OCI-LY1 (cell line): Measurements from ENCODE around the gene EVI2B.

Source experiments
- H2AFZ ChIP-seq: fragments of 200-600 bp; sonication (generic), shearing (Covaris generic); 2 replicates; pipeline ENCODE4 v1.6.0; 2014; ENCODE audit warnings: antibody characterized with exemption, mild to moderate bottlenecking, low read length
- H3F3A ChIP-seq: fragments of 200-600 bp; sonication (generic), shearing (Covaris generic); 2 replicates; pipeline ENCODE4 v1.6.0; 2014; ENCODE audit warnings: mild to moderate bottlenecking, antibody characterized with exemption, low read length, moderate library complexity; ENCODE audit not compliant: insufficient read depth
- H3K27ac ChIP-seq: fragments of 200-600 bp; sonication (generic); 2 replicates; pipeline ENCODE4 v1.5.1; 2014; ENCODE audit warnings: low read length, mixed run types, mild to moderate bottlenecking, low read depth; ENCODE audit not compliant: poor library complexity, severe bottlenecking
- H3K27me3 ChIP-seq: fragments of 200-600 bp; sonication (generic); 2 replicates; pipeline ENCODE4 v1.6.0; 2014; ENCODE audit warnings: antibody characterized with exemption, mild to moderate bottlenecking, low read length, moderate library complexity; ENCODE audit not compliant: insufficient read depth
- H3K36me3 ChIP-seq: fragments of 200-600 bp; sonication (generic); 2 replicates; pipeline ENCODE4 v1.6.1; 2014; ENCODE audit warnings: mild to moderate bottlenecking, antibody characterized with exemption, low read length, moderate library complexity, mixed read lengths; ENCODE audit not compliant: insufficient read depth
- H3K4me1 ChIP-seq: fragments of 200-600 bp; sonication (generic); 2 replicates; pipeline ENCODE4 v1.5.1; 2014; ENCODE audit warnings: mild to moderate bottlenecking, low read length, moderate library complexity; ENCODE audit not compliant: insufficient read depth, severe bottlenecking
- H3K4me2 ChIP-seq: fragments of 200-600 bp; sonication (generic), shearing (Covaris generic); 2 replicates; pipeline ENCODE4 v1.6.1; 2014; ENCODE audit warnings: low read length
- H3K4me3 ChIP-seq: fragments of 200-600 bp; sonication (generic); 2 replicates; pipeline ENCODE4 v1.5.1; 2014; ENCODE audit warnings: low read length, low read depth, mild to moderate bottlenecking, mixed read lengths; ENCODE audit not compliant: poor library complexity, severe bottlenecking
- H3K79me2 ChIP-seq: fragments of 200-600 bp; shearing (Covaris generic); 2 replicates; pipeline ENCODE4 v1.6.1; 2016; ENCODE audit warnings: mixed run types, low read length, mixed read lengths; ENCODE audit not compliant: insufficient read depth
- H3K9ac ChIP-seq: fragments of 200-600 bp; sonication (generic), shearing (Covaris generic); 2 replicates; pipeline ENCODE4 v1.6.1; 2014; ENCODE audit warnings: mild to moderate bottlenecking, low read length, mixed read lengths
- H3K9me2 ChIP-seq: fragments of 200-600 bp; sonication (generic), shearing (Covaris generic); 2 replicates; pipeline ENCODE4 v1.6.1; 2014; ENCODE audit warnings: low read depth, mild to moderate bottlenecking, low read length, mixed read lengths
- H3K9me3 ChIP-seq: fragments of 200-600 bp; shearing (Covaris generic); 2 replicates; pipeline ENCODE4 v1.6.1; 2014; ENCODE audit warnings: low read length, mixed read lengths
- H4K20me1 ChIP-seq: fragments of 200-600 bp; sonication (generic), shearing (Covaris generic); 2 replicates; pipeline ENCODE4 v1.6.0; 2016; ENCODE audit warnings: mild to moderate bottlenecking, low read length; ENCODE audit not compliant: insufficient read depth
- CTCF ChIP-seq: fragments of 200-600 bp; sonication (generic), shearing (Covaris generic); IDR thresholded peaks from 2 replicates; pipeline ENCODE4 v1.5.1; 2017; ENCODE audit warnings: mild to moderate bottlenecking, antibody characterized with exemption, low read length, moderate library complexity, mixed read lengths
- EZH2 ChIP-seq: fragments of 200-600 bp; sonication (generic), shearing (Covaris generic); IDR thresholded peaks from 2 replicates; pipeline ENCODE4 v1.8.0; 2017; ENCODE audit warnings: borderline replicate concordance, mixed run types, mild to moderate bottlenecking, antibody characterized with exemption, low read length, moderate library complexity, mixed read lengths

The EVI2B gene

GRCh38 chr17:31261601-31262000 is 52.3 kb downstream of the EVI2B start:
- Histone ChIP-seq H3K4me3 (no peak overlapping the region), H3K36me3 (peaks cover 12% of the 10 kb centered on the region; the same call in 1 of the 2 replicates), H3K4me2 (no peak overlapping the region), H3K9me2 (no peaks in the 10 kb centered on the region), H3K9me3 (no peaks in the 10 kb centered on the region), H3K9ac (no peak overlapping the region), H3K27ac (no peak overlapping the region), H3F3A (no peaks in the 10 kb centered on the region), H3K4me1 (no peaks in the 10 kb centered on the region), H3K27me3 (no peaks in the 10 kb centered on the region), H4K20me1 (no peaks in the 10 kb centered on the region), H2AFZ (no peak overlapping the region), H3K79me2 (no peaks in the 10 kb centered on the region)
- no peak for TF ChIP-seq EZH2
- TF ChIP-seq CTCF: no peak

GRCh38 chr17:31260151-31260550 is 53.7 kb downstream of the EVI2B start:
- Histone ChIP-seq H3K79me2 (no peaks in the 10 kb centered on the region), H3K4me2 (no peak overlapping the region), H3K9ac (no peak overlapping the region), H3K27me3 (no peaks in the 10 kb centered on the region), H3K9me2 (no peaks in the 10 kb centered on the region), H3K4me3 (no peak overlapping the region), H3K27ac (no peak overlapping the region), H3F3A (no peaks in the 10 kb centered on the region), H3K9me3 (no peaks in the 10 kb centered on the region), H4K20me1 (no peaks in the 10 kb centered on the region), H2AFZ (no peak overlapping the region), H3K4me1 (no peaks in the 10 kb centered on the region), H3K36me3 (peaks cover 12% of the 10 kb centered on the region; the same call in 1 of the 2 replicates)
- TF ChIP-seq CTCF: no peak
- no peak for TF ChIP-seq EZH2

- H4K20me1 ChIP-seq: no peaks in the 10 kb centered on the region
- peaks cover 13% of the 10 kb centered on the region; the same call in 1 of the 2 replicates for H3K36me3 ChIP-seq
- H3K27me3 ChIP-seq: no peaks in the 10 kb centered on the region
- H3K9me2 ChIP-seq: no peaks in the 10 kb centered on the region
- H3K79me2 ChIP-seq: no peaks in the 10 kb centered on the region
- no peak overlapping the region for H3K27ac ChIP-seq
- no peaks in the 10 kb centered on the region for H3F3A ChIP-seq
- H3K9me3 ChIP-seq: no peaks in the 10 kb centered on the region
- H3K4me1 ChIP-seq: no peaks in the 10 kb centered on the region
- no peak overlapping the region for H3K9ac ChIP-seq
- TF ChIP-seq EZH2: no peak
- no peak for TF ChIP-seq CTCF
- no peak overlapping the region for H2AFZ ChIP-seq
- no peak overlapping the region for H3K4me3 ChIP-seq
- H3K4me2 ChIP-seq: no peak overlapping the region
Observed at GRCh38 chr17:31256936-31257335, 56.9 kb downstream of the EVI2B start.
